GM23248 (cell line): ENCODE results near the gene MARCHF3.

ENCODE experiments used
- EZH2 ChIP-seq: fragments of 200-600 bp; sonication (generic); IDR thresholded peaks from 2 replicates; pipeline ENCODE4 v1.6.1; 2018; ENCODE audit warnings: antibody characterized with exemption, mild to moderate bottlenecking; ENCODE audit not compliant: insufficient read depth, poor library complexity, severe bottlenecking
- EZH2phosphoT487 ChIP-seq: fragments of 200-600 bp; sonication (generic); IDR thresholded peaks from 2 replicates; pipeline ENCODE4 v1.6.1; 2018; ENCODE audit warnings: antibody characterized with exemption, moderate library complexity, mild to moderate bottlenecking, low read depth; ENCODE audit not compliant: insufficient read depth

- TF ChIP-seq EZH2, result no peak
- no peak for TF ChIP-seq EZH2phosphoT487
Observed at GRCh38 chr5:127027539-127027938, 2.8 kb downstream of the MARCHF3 start.
